Islet of Langerhans (tissue), 1 donor: ENCODE data around the gene ETS1.
A peak's percentile ranks its signal among the peaks of the same experiment; 100 is the strongest.

Source experiments
- FAIRE-seq: peaks from one replicate; lab custom pipeline; 2011; peaks lifted over from hg19 to GRCh38; lab: Jason Lieb, UNC

The ETS1 gene

DNA sequence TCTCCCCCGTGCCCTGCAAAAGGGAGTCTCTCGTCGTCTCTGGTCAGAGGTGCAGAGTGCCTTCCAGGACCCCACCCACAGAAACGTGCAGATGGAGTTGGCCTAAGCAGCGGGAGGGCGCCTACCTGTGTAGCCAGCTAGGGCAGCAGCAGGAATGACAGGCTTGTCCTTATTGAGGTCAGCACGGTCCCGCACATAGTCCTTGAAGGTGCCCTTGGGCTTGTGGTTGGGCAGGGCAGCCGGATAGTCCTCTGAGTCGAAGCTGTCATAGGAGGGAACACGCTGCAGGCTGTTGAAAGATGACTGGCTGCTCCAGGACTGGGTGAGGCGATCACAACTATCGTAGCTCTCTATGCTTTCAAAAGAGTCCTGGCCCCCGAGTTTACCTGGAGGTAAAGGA, 107.3 kb downstream of the ETS1 start:
- no peak for FAIRE-seq

DNA sequence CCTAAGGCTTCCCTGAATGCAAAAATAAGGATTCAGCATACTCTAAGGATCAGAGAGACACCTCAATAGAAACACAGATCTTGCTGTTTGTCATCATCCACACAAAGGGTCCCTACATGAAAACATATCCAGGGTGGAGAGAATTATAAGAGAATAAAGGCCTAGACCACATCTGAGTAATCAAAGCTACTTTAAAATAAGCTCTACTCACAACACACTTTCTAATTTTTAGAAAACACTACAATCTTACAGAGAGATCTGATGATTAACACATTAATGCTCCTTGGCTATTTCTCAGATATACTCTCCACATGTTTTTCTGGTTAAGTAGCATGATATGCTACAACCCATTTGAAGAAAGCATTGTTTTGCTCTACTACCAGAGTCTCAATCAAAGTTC, 108.2 kb downstream of the ETS1 start:
- no peak for FAIRE-seq

DNA sequence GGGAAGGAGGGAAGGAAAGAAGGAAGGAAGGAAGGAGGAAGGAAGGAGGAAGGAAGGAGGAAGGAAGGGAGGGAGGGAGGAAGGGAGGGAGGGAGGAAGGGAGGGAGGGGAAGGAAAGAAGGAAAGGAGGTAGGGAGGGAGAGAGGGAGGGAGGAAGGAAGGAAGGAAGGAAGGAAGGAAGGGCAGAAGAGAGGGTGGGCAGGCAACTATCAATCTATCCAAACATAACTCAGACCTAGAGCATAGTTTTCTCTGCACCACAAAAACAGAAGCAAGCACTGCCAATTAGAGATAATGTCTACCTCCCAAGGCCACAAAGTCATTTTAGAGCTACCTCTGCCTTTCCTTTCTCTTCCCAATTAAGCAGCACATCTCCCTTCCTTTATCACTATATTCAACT, 109.1 kb downstream of the ETS1 start:
- no peak for FAIRE-seq

DNA sequence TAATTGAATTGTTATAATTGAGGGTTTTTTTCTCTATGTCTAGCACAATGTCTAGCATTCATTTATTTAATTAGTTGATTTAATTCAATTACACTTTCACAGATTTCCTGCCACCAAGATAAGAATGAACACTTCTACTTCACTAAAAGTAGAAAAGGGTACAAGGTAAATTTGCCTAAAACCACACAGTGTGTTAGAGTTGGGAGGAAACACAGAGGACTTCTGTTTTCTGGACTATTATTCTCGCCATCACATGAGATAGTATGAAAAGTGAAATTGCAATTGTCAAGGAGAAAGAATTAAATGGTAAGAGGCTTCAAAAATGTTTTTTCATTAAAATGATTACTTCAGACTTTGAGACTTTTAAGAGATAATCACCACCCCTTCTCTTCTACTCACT, 109.5 kb downstream of the ETS1 start:
- no peak for FAIRE-seq

DNA sequence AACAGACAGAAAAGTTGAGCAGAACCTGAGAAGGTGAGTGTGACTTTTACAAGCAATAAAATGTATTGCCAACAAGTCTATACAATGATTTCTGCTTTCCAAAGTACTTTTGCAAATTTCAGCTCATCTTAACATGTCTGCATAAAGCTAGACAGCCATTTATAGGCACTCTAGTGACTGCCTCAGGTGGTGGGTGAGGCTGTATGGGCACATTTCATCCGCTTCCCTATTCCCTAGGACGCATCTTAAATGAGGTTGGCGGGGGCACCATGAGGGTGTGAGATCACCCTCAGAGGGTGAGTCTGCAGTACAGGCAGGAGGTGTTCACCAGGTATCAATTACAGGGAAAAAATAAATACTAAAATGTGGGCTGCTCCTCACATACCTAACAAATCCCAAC, 110.1 kb downstream of the ETS1 start:
- no peak for FAIRE-seq

DNA sequence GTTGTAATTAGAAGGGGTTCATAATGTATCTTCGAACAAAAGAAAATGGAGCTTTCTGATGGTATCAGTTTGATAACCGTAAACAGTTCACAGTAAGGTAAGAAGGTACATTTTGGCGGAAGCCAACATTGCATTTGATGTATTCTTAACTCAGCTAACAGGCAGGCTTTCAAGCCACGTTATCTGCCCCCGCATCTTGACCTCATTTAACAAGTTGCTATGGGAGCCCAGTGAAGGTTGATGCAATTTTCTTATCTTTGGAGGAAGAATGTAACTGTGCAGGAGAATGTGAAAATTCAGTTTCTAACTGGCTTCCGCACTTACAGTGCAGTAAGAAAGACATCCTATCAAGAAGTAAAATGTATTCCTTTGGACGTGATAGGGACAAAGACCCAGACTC, 110.6 kb downstream of the ETS1 start:
- FAIRE-seq = no peak

DNA sequence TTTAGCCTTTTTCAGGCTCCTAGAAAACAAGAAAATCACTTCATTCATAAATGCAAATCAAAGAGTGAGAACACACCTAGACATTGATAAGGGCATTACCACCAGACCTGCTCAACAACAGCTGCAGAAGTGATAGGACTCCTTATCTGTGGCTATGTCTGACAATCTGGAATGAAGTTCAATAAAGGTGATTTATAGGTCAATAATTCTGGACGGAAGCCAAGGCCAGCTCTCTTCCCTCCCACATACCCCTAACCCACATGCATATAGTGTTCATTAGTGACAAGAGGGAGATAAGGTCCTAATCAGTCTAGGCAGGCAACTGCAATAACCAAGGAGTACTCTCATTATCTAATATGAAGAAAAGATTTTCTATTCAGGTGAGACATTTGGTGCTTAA, 111.3 kb downstream of the ETS1 start:
- FAIRE-seq = no peak

DNA sequence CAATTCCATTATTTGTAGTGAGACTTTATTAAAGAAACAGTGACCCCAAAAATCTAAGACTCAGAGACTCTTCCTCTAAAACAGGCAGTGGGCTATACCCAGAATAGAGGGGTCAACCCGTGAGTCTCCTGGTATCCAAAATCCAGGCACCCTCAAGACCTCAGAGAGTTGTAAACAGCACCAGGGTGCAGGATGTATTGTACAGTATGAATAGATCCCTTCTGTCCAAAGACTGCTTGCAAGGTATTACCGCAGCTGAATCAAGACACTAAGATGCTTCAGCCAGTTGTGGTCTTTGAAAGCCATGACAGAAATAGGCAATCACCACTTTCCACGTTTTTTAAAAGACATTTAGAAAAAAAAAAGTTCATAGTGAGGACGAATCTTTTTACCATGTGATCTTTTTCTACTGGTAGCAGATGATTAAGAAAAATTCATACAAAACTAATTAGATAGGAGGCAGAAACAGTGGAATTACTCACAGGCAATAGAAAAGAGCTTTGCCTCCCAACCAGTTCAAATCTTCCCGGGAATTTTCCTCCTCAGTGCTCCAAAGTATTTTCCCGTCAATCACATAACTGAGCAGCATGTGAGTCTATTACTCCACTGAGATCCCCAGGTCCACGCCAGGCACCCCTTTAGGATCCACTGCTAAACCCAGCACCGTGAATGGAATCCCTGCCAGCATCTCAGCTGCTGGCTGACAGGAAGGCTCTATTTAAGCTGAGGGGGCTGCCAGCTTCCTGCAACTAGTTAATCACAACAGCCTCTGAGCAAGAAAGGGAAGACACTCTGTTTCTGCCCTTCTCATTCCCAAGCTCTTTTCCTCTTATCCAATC, 113.1 kb downstream of the ETS1 start:
- no peak for FAIRE-seq

DNA sequence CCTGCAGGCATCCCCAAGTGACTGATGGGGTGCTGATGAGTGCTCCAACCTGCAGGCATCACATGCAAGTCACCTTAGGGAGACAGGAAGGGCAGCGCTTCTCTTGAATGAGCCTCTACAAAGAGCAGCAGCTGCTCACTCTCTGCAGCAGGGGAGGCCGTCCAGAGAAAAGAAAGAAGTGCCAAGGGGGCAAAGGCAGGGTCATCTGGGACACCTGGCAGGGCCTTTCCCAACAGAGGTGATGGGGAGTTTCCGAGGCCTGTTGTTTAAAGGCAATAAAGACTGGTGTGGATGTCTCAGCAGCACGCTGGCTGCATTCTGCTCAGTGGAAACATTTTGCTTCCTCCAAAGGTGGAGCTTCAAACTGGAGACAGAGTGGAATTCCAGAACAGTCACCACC, 113.7 kb downstream of the ETS1 start:
- no peak for FAIRE-seq

DNA sequence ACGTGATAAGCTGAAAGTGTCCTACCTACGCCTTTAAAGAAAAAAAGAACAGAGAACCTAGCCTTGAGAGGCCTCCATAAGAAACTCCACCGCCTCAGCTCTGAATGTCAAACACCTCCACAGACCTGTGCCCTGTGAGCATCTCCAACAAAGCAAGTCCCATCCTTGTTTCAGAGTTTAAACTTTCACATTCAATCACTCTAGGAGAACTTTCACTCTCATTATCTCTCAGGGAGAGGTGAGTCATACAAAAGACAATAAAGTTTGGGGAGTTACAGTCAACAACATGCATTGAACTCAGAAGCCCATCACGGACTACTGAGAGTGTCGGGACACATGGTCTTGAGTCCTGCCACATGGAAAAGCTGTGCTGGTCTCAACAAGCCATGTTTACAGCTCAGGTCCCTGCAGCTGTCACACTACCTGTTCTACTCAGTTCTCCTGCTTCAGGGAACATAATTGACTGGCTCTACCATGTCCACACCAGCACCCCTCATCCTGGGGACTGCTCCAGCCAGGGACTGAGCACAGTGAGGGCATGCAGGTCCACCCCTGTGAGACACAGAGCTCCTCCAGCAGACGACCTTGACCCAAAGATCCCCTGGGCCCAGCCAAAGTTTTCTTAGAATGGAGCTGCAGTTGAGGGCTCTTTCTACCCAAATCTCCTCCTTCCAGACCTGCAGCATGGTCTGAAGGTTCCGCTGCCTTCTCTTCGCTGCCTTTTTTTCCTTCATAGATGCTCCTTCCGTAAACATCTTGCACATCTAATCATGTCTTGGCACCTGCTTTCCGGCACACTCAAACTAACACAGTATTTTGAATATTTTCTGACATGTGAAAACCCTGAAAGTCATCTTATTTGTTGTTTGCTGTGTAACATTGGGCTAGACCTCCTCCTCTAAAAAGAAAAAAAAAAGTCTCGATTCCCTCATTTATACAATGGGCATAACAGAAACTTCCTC, 114.9 kb downstream of the ETS1 start:
- no peak for FAIRE-seq

DNA sequence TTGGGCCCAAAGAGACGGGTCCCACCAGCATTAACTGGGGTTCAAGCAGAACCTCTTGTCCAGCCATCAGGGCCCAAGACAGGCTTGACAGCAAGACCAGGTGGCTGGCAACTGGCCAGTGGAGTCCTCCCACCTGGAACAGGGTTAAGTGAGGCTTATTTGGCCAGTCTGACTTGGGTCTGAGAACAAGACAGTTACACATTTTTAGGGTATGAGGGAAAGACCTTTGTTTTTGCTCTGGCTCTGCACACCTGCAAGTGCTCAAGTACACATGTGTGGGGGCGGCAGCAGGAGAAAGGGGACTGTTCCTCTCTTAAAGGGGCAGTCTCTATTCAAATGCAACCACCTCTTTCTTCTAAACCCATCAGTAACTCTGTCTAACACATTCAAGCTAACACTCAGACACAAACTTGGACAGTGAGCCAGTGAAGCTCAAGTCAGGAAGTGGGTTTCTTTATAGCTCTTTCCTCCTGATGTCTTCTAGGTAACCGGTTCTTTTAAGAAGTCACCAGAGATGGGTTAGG, 116.2 kb downstream of the ETS1 start:
- no peak for FAIRE-seq

DNA sequence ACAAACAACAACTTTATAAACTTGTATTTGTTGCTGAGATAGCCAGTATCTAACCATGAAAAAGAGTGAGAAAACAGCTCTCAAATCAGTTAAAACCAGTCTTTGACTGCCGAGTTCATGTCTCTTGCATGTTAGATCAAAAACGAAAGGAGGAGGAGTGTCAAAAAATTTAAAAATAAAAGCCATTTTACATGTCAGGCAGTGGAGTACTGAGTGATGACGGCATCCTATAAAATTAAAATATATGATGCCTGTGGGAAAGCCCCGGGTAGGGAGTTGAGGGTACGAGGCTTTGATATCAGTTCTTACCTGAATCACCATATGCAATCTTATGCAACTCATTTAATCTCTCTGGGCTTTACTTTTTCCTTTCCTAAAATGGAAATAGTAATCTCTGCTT, 117.3 kb downstream of the ETS1 start:
- no peak for FAIRE-seq

DNA sequence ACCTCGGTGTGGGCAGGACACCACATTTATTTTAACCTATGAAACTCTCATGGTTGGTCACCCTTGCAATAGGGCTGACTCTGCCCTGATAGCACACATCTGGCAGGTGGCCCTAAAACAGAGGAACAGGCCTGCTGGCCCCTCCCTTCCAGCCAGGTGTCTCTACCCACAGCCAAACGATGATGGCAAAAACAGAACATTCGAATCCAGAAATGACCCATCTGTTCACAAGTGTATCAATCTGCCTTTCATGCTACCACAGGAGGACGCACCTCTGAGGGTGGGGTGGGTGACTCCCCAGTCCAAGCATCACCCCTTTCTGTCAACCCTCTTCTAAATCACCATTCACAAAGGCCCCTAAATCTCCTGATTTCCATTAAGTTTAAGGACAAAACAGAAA, 118.1 kb downstream of the ETS1 start:
- no peak for FAIRE-seq

DNA sequence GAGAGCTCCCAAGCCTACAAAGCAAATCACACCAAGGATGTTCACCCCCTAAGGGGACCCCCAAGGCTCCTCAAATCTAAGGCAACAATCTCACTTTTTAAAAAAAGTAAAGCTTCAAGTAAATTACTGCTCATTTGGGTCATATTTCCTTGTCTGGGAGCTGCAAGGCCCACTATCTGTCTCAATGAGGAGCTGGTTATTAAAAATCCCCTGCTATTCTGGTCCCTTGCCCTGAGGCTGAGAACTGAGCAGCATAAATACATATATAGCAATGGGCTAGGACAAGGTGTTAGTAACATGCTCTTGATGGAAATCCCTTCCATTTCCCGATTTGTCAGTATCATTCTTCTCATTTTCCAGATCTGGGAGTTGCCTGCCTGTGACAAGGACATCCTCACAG, 119.2 kb downstream of the ETS1 start:
- FAIRE-seq = no peak

DNA sequence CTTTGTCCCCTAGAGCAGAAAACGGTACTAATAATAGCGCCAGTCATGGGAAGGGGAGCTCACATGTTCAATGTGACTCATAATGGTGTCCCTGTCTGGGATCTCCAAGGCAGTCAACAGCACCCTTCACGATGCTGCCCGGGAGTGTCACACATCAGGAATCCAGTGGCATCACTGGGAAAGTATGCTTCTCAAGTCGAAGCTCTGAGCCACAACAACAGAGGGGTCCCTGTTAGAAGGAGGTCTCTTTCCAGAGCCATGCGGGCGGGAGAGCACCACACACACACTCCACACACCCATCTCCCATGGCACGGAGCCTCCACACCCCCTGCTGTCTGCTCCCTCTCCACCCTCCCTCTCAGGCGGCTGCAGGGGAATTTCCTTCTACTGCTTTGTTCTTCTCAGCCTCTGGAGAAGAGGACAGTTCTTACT, 119.7 kb downstream of the ETS1 start:
- no peak for FAIRE-seq

DNA sequence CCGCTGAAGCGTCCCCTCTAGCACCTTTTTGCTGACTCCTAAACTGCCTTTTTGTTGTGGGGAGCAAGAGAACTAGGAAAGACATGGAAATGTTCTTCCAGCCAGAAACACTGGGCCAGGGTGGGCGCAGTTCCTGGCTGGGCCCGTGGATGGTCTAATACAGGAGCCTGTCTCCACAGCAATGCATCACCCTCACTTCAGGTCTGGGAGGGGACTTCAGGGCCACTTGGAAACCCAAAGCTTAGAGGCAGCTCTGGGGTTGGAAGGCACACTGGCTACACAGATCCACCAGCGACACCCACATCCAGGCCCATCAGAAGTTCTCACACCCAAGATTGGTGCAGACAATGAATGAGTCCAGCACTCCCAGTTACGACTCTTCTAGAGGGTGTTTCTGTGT, 120.3 kb downstream of the ETS1 start:
- FAIRE-seq = no peak

DNA sequence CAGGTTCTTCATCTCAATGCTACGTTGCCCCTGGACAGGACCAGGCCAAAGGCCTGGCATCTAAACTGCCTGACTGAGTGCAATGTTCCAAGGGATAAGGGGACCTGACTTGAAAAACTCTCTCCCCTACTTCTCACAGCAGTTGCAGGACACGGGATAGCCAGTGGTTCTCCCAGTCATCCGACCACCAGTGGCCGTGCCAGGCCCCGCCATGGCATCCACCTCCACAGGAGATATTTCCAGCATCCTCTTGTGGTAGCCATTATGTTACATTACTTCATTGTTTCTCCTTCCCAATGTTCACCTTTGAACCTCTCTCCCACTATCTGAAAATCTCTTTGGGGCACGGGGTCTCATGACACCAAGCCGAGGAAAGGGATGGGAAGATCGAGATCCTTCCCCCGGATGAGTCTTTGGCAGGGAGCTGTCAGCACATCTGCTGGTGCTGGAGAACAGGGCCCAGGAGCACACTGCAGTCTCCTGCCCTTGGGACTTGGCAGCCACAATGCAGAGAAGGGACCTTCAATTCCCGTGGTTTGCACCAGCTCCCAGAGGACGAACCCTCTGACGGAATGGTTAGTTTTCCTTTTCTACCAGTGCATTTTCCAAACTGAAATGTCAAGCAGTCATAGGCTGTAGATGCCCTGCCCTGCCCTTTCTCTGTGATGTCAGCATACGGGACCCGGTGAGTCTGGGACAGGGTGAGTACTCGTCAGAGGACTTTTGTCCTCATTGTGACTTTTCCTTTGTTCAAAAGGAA, 121.2 kb downstream of the ETS1 start:
- no peak for FAIRE-seq

DNA sequence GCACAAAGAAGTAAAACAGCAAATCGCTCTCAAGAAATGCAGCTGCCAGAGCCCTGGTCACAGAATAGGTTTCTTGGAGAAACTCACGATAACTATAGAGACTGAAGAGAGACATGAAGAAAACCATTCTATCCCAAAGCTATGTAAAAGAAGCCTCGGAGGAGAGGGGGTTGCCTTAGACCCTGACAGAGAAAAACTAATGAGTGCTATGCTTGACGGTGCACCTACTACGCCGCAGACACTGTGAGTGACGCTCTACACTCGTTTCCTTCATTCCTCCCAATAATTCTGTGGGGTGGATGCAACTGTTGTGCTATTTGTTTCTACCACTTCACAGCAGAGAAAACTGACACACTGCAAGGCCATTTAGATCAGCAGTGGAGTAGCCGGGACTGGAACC, 121.8 kb downstream of the ETS1 start:
- no peak for FAIRE-seq

DNA sequence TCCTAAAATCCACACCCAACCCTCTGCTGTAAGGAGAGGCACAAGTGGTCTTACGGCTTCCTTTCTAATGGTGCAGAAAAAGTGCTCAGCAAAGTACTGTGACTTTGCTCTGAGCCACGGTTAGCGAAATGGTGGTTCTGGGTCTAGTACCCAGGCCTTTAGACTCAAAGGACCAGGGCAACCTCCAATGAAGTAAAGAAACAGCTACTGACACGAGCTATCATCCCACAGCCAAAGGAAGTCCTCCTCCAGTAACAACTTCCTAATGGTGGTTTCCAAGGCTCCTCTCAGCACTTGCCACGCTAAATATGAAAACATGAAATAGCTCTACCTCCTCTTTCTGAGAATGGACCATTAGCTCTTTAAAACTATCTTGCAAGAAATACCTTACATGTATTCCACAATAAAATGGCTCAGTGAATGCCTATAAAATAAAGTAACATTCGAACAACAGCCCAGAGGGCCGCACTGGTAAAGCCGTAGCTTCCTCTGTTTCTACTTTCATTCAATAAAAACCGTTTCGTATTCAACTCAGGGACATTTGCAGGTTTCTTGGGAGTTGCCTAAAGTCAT, 122.4 kb downstream of the ETS1 start:
- no peak for FAIRE-seq

DNA sequence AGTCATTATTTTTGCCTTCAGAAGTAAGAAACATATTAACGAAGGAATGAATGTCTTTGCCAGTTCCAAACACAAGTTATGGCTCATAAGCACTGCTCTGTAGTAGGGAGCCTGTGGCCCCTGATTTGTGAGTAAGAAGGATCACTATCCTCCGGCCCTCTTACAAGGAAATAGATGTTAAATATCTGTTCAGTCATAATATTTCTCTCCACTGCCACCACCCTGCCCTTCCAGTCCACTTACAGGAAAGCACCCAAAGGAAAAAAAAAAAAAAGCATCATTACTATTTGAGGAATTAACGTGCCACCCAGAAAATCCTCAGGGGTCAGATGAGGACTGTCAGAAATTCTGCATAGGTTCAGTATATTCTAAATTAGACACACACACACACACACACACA, 123.4 kb downstream of the ETS1 start:
- FAIRE-seq = peak; percentile 21

DNA sequence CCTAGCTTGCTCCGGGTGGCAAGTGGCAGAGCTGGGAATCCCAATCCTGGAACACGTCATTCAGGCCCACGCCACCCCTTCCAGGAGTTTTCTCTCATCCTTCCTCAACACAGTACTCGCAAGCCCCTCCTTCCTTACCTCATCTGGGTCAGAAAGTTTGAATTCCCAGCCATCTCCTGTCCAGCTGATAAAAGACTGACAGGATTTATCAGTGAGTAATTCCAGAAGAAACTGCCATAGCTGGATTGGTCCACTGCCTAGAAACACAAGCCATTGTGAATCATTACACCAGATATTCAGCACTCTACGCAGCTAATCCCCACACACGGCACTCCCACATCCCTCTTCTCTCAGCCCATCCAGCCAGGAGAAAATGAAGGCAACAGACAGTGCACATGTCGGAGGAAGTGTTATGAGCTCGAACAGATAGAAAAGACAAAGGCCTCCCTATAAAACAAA, 124.0 kb downstream of the ETS1 start:
- peak; percentile 9 for FAIRE-seq

DNA sequence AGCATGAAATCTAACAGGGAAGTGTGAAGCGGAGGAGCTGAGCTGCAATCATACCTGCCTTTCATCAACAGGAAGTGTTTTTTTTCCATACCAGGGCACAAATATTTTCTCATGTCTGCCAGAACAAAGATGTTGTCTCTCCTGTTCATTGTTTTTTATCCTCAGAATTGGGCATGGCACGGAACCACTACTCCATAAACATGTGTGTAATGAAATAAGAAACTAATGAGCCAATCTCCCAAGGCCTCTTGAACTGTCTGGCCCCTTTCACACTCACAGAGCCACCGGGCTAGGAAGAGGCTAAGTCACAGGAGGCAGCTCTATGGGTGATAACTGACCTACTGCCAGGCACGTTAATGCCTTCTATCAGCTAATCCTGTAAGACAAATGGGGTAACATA, 124.4 kb downstream of the ETS1 start:
- FAIRE-seq = no peak
